HG02798 (cell line): Measurements from ENCODE around the gene SF3B2.
A peak's percentile ranks its signal among the peaks of the same experiment; 100 is the strongest.

Source experiments
- ATAC-seq: cut with Tn5 transposase; IDR thresholded peaks from one replicate; pipeline ENCODE4 v1.9.1; 2021; ENCODE audit warnings: mild to moderate bottlenecking; ENCODE audit not compliant: unreplicated experiment, poor library complexity

Gene SF3B2

GRCh38 chr11:66048547-66049323, 3.4 kb upstream of the SF3B2 start, which contains the start of gene GAL3ST3:
TSS of gene GAL3ST3 (minus strand) at chr11:66049161. CDS start at chr11:66045415, 3,746 bp downstream.
- ATAC-seq = no peak

GRCh38 chr11:66050581-66051231, 1.5 kb upstream of the SF3B2 start:
- ATAC-seq = no peak

GRCh38 chr11:66051371-66051765, 796 bp upstream of the SF3B2 start:
- ATAC-seq = no peak

DNA sequence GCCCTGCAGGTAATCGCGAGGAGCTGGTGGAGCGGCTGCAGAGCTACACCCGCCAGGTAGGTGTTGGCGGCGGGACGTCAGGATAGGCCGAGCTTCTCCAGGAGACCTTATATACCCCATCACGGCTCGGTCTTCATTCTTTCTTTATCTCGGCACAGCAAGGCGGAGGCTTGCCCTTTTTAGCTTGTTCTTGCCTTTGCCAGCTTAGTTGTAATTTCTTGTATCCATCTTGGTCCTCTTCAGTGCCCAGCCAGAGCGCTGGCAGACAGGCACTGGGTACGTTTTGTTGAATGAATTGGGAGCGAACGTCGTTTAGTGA, 459 bp downstream of the SF3B2 start:
- no peak for ATAC-seq

DNA sequence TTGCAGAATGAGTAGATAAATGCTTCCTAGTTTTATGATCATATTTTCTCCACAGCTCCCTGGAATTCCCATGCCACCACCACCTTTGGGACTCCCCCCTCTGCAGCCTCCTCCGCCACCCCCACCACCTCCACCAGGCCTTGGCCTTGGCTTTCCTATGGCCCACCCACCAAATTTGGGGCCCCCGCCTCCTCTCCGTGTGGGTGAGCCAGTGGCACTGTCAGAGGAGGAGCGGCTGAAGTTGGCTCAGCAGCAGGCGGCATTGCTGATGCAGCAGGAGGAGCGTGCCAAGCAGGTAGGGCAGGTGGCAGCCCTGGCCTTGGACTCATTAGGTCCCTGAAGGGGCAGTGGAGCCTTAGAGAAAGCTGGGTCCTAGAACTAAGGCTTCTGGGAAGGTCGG, 2.9 kb downstream of the SF3B2 start:
- no peak for ATAC-seq

GRCh38 chr11:66056501-66056900, 4.3 kb downstream of the SF3B2 start:
- no peak for ATAC-seq

DNA sequence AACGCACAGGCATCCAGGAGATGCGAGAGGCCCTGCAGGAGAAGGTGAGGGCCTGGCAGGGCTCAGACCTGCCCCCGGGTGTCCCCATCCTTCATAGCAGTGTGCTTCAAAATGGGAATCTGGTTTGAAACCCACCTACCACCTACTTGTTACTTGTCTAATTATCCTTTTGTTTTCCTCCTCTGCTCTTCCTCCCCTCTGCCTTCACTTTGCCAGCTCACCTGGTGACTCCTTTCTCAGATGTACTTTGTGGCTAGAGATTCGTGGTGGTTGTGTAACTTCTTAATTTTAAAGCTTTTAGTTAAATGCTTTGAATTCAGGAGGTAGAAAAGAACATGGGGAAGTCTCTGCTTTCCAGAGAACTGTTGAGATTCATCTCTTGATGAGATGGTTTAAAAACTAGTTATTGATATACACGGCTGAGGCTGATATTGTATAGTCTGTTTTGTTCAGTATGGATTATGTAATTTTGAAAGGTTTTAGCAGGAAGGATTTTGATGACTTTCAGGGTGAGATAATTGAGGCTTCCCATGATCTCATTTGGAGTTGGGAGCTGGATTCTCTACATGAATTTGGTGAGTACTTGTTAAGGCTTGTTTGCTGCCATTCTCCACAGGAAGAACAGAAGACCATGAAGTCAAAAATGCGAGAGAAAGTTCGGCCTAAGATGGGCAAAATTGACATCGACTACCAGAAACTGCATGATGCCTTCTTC, 8.0 kb downstream of the SF3B2 start:
- no peak for ATAC-seq

DNA sequence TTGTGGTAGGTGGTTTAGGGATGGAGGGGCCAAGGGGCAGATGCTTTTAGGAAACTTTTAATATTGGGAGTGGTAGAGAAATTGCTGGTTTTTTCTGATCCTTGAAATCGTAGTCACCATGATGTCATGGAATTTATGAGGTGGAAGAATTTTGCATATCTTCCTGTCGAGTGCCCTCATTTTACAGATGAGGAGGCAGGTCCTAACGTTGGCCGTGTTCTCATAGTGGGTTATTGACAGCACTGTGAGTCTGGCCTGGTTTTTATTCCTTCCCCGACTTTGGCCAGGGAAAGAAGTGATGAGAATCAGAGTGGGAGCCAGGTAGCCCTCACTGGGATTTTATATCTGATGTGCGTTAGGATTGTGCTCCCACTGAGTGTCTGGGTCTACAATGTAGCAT, 9.1 kb downstream of the SF3B2 start:
- no peak for ATAC-seq

DNA sequence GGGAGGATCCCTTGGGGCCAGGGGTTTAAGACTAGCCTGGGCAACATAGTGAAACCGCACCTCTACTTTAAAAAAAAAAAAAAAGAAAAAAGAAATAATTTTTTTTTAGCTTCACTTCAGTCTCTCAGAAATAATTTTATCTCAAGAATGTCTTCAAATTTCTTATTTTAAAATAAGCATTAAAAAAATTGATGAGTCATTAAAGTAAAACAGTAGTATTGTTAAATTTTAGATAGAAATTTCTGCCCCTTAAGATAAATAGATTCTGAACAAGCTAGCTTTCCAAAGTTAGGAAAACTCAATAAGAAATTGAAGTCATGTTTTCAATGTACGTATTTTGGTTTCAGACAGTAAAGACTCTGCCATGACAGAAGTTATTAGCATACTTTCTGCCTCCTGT, 10.2 kb downstream of the SF3B2 start:
- no peak for ATAC-seq

DNA sequence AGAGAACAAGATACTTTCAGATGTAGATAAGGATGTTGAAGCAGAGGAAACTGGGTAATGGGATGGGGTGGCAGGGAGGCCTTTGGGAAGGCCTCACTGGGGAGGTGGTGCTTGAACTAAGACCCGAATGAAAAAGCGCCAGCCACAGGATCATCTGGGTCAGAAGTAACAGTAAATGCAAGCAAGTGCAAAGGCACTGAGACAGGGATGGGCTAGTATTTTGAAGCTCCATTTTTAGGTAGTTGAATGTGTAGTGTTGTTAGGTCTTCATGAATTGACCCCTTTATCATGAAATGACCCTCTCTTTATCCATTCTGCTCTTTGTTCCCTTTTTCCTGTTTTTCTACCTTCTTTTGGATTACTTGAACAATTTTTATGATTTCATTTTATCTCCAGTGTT, 11.7 kb downstream of the SF3B2 start:
- no peak for ATAC-seq

- no peak for ATAC-seq
Observed at GRCh38 chr11:66064571-66064970, 12.4 kb downstream of the SF3B2 start.

DNA sequence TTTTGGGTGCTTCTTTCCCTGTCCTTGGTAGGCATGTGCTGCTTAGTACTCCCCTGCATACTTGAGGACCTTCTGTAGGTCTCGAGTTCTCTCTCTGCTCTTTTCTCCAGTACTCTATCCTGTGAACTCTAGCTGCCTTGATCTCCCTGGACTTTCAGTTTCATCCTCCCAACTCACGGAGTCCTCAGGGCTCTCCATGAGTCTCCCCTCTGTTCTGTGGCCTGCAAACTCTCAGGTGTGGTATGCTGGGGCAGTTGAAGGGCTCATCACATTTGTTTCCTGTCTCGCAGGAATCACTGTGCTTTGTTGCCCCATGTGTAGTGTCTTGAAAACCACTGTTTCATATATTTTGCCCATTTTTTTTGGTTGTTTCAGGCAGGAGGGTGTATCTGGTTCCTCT, 14.6 kb downstream of the SF3B2 start:
- ATAC-seq = no peak

DNA sequence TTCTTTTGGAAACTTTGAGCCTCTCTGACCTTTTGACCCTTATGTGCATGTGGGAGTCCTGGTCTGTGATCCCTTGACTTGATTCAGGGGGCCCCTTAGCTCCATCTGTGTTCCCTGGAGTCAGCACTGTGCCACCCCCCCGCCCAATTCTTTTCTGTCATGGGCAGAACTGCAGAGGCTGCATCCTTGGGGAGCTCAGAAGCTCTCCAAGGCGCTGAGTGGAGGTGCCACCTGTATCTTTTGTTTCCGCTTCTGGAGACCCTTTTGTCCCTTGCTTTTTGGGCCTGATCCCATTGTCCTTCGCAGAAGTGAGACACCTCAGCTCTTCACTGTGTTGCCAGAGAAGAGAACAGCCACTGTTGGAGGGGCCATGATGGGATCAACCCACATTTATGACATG, 15.5 kb downstream of the SF3B2 start:
- no peak for ATAC-seq

DNA sequence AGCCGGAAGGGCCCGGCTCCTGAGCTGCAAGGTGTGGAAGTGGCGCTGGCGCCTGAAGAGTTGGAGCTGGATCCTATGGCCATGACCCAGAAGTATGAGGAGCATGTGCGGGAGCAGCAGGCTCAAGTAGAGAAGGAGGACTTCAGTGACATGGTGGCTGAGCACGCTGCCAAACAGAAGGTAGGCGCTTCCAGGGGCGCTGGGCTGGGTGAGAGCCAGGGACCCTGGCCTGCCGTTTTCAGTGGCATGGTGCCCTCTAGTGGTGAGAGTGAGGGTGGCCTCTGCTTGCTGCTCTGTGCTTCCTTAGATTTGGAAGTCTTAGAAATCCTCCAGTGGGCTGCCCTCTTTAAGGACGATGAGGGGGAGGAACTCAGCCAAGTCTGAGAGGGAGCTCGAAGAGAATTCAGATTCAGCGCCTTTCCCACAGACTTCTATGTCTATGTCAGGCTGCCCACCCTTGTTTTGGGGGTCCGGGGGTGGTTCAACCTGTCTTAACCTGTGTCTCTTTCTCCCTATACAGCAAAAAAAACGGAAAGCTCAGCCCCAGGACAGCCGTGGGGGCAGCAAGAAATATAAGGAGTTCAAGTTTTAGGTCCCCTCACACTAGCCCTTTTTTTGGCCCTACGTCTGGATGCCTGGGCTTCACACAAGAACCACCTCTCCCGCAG, 16.1 kb downstream of the SF3B2 start:
- ATAC-seq = no peak

DNA sequence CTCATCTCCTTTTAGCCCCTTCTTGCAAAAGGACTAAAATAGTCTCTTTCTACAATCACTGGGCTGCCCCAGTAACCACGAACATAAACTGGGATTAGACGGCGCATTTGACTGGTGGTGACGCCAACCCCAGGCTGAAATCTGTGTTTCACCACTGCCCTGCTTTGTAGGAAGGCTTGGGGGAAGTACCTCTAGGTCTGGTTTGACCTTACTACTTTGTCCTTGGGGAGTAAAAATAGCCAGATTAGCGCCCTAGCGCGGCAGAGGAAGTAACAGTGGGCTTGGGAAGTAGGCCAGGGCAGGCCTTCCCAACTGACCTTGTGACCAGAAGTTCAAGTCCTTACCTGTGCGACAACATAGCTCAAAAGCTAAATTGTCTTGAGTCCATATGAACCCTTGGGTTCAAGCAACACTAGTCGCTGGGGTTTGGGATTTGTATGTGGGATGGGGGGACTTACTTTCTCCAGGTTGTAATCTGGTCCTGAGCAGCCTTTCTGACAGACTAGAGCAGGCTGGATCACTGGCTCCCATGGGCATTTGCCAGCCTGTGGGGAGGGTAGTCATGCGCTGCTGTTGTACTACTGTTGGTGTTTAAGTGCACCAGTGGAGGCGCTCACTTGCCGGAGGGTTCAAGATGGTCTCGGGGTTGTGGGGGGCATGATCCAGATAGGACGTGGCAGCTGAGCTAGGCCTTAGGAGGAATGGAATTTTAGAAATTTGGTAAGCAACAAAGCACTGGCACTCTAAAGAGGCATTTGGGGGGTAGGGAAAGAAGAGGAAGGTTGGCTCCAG, 17.0 kb downstream of the SF3B2 start:
- ATAC-seq = peak; percentile 20

GRCh38 chr11:66069715-66070603, 17.8 kb downstream of the SF3B2 start, which contains the start of gene PACS1:
TSS of gene PACS1 (plus strand) at chr11:66070272. CDS start at chr11:66070487, 215 bp downstream.
- ATAC-seq = peak; percentile 69

DNA sequence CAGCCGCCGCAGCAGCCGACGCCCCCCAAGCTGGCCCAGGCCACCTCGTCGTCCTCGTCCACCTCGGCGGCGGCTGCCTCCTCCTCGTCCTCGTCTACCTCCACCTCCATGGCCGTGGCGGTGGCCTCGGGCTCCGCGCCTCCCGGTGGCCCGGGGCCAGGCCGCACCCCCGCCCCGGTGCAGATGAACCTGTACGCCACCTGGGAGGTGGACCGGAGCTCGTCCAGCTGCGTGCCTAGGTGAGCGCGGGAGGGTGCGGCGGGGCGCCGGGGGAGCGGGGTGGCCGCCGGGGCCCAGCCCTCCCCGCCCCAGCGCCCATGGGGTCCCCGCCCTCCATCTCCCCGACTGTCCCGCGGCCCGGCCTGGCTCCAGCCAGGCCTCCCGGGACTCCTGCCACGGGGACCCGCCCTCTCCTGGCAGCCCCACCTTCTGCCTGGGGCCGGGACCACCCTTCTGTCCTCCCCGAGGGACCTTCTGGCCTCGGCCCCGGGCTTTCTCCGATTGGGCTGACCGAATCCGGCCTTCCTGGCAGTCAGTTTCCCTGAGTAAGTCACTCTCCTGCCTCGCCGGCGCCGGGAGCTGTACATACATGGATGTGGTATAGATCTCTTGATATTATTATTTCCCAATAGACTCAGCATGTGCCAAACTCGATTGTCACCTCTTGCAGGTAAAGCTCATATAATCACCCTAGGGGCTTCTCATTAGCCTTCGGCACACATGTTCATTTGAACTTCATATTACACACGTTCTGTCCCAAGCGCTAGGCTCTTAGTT, 18.6 kb downstream of the SF3B2 start:
- peak; percentile 18 for ATAC-seq

DNA sequence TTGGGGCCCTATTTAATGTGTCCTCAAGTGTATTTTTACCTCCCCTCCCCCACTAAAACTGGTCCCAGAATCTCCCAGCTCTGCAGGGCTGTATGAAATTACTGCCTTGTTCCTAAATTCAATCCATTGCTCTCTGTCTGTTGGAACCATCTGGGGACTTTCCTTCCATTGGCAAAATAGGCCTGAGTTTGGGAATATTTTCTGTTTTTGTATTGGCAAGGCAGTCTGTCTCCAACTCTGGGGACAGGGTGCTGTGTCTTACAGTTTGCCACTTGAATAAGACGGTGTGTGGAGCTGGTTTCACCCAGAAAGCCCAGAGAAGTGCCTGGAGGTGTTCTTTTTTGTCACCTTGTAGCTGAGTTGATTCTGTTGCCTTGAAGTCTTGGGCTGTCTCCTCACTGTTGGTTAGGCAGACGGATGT, 19.2 kb downstream of the SF3B2 start:
- ATAC-seq = no peak
